ENCODE results near the gene FLT3LG.

FLT3LG gene

GRCh38 chr19:49533551-49534488 is 59.8 kb downstream of the FLT3LG start:
- ChIA-PET POLR2A (no interaction called here), CTCF (interaction anchor here (0.5 to 0.8 kb wide), 3 partner anchors 13 to 38 kb away, joined by 3 to 6 read pairs (median 4); no protein-coding TSS in a partner anchor)
- peak; percentile 84 for DNase-seq (ENCODE audit: extremely low spot score)
- TF ChIP-seq L3MBTL2 (conservative IDR thresholded peaks at IDR 0.05) = peak; percentile 82
- TF ChIP-seq ELF4 (IDR thresholded peaks at IDR 0.05) = no peak
- TF ChIP-seq ZNF384 (IDR thresholded peaks at IDR 0.05) = no peak
- peak; percentile 53; the same call in 1 of the 2 replicates for TF ChIP-seq TARDBP (IDR thresholded peaks at IDR 0.05)
- no peak for TF ChIP-seq SUZ12 (IDR thresholded peaks at IDR 0.05)
- TF ChIP-seq SP1 (IDR thresholded peaks at IDR 0.05) = peak; percentile 55; the same call in 1 of the 2 replicates
- TF ChIP-seq ARNT (IDR thresholded peaks at IDR 0.05) = no peak
- TF ChIP-seq PKNOX1 (IDR thresholded peaks at IDR 0.05) = peak; percentile 33; the same call in 1 of the 2 replicates

GRCh38 chr19:49534632-49535385 is 60.8 kb downstream of the FLT3LG start:
- ChIA-PET CTCF (interaction anchor here (0.5 to 0.8 kb wide), 3 partner anchors 12 to 39 kb away, joined by 3 to 6 read pairs (median 4); no protein-coding TSS in a partner anchor), POLR2A (no interaction called here)
- DNase-seq (ENCODE audit: extremely low spot score) = no peak
- no peak for TF ChIP-seq PKNOX1 (IDR thresholded peaks at IDR 0.05)
- TF ChIP-seq ZNF384 (IDR thresholded peaks at IDR 0.05) = no peak
- no peak for TF ChIP-seq BHLHE40 (IDR thresholded peaks at IDR 0.05; ENCODE audit: borderline replicate concordance)
- no peak for TF ChIP-seq FOXK2 (IDR thresholded peaks at IDR 0.05)
- TF ChIP-seq ARNT (IDR thresholded peaks at IDR 0.05) = no peak
- no peak for TF ChIP-seq TARDBP (IDR thresholded peaks at IDR 0.05)
- no peak for TF ChIP-seq ELF4 (IDR thresholded peaks at IDR 0.05)
- TF ChIP-seq L3MBTL2 (conservative IDR thresholded peaks at IDR 0.05) = no peak
- no peak for TF ChIP-seq SP1 (IDR thresholded peaks at IDR 0.05)
- TF ChIP-seq NFRKB (IDR thresholded peaks at IDR 0.05) = no peak
- no peak for TF ChIP-seq CTBP1 (IDR thresholded peaks at IDR 0.05; ENCODE audit: borderline replicate concordance)
- no peak for TF ChIP-seq SUZ12 (IDR thresholded peaks at IDR 0.05)
- no peak for TF ChIP-seq FOXM1 (IDR thresholded peaks at IDR 0.05; ENCODE audit: borderline replicate concordance)
- no peak for TF ChIP-seq HDGF (IDR thresholded peaks at IDR 0.05; ENCODE audit: borderline replicate concordance)
- TF ChIP-seq FOXA1 (IDR thresholded peaks at IDR 0.05) = no peak
- TF ChIP-seq LEF1 (IDR thresholded peaks at IDR 0.05; ENCODE audit: borderline replicate concordance) = no peak

Measured in HEK293T (cell line).